Upper lobe of left lung (tissue), 4 donors: ENCODE data around the gene SLC27A1.

Experiments used
- EP300 ChIP-seq, 4 donors: sonication (generic); formaldehyde crosslinking; IDR thresholded peaks; one replicate each; pipeline ENCODE4 v1.5.1; 2017; ENCODE audit warnings: antibody characterized with exemption in 4 of 4, control low read depth in 2 of 4
- POLR2A ChIP-seq, 4 donors: fragments of 450-650 bp; IDR thresholded peaks; one replicate each; pipeline ENCODE4 v1.5.1; 2016 to 2017; ENCODE audit warnings: antibody characterized with exemption in 4 of 4, mild to moderate bottlenecking in 2 of 4
- POLR2AphosphoS5 ChIP-seq, 2 donors: sonication (generic); formaldehyde crosslinking; IDR thresholded peaks; one replicate each; pipeline ENCODE4 v1.5.1; 2017; ENCODE audit warnings: antibody characterized with exemption in 2 of 2
- TF ChIP-seq, protein P1 (sequence below), 6 experiments: fragments of 450-650 bp in 4 of 6; fragments of 200-600 bp in 2 of 6; sonication (generic) in 2 of 6; IDR thresholded peaks; one replicate each; pipeline ENCODE4 v1.5.1; 2016 to 2019; ENCODE audit warnings: antibody characterized with exemption in 6 of 6

- TF ChIP-seq, protein P1, sequence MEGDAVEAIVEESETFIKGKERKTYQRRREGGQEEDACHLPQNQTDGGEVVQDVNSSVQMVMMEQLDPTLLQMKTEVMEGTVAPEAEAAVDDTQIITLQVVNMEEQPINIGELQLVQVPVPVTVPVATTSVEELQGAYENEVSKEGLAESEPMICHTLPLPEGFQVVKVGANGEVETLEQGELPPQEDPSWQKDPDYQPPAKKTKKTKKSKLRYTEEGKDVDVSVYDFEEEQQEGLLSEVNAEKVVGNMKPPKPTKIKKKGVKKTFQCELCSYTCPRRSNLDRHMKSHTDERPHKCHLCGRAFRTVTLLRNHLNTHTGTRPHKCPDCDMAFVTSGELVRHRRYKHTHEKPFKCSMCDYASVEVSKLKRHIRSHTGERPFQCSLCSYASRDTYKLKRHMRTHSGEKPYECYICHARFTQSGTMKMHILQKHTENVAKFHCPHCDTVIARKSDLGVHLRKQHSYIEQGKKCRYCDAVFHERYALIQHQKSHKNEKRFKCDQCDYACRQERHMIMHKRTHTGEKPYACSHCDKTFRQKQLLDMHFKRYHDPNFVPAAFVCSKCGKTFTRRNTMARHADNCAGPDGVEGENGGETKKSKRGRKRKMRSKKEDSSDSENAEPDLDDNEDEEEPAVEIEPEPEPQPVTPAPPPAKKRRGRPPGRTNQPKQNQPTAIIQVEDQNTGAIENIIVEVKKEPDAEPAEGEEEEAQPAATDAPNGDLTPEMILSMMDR (IDR thresholded peaks at IDR 0.05): no peak
- TF ChIP-seq POLR2A (IDR thresholded peaks at IDR 0.05): no peak
- TF ChIP-seq EP300 (IDR thresholded peaks at IDR 0.05): no peak
- no peak for TF ChIP-seq POLR2AphosphoS5 (IDR thresholded peaks at IDR 0.05)
Measured at GRCh38 chr19:17445526-17446165, 24.7 kb upstream of the SLC27A1 start.
